Measurements from ENCODE around the gene RANBP3L.
"Not testable (repeated sequence)": the region's sequence is repeated elsewhere in the genome, so short reads cannot be mapped to it uniquely, and the experiment has no call there.

RANBP3L gene, protein sequence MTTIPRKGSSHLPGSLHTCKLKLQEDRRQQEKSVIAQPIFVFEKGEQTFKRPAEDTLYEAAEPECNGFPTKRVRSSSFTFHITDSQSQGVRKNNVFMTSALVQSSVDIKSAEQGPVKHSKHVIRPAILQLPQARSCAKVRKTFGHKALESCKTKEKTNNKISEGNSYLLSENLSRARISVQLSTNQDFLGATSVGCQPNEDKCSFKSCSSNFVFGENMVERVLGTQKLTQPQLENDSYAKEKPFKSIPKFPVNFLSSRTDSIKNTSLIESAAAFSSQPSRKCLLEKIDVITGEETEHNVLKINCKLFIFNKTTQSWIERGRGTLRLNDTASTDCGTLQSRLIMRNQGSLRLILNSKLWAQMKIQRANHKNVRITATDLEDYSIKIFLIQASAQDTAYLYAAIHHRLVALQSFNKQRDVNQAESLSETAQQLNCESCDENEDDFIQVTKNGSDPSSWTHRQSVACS

GRCh38 chr5:36301858-36302603, at the start of gene RANBP3L:
TSS of gene RANBP3L (minus strand) at chr5:36301902. CDS start at chr5:36301416, 486 bp downstream.
- ChIA-PET POLR2A (no interaction called here), CTCF (interaction anchor here (0.9 to 2.6 kb wide), 7 partner anchors 32 to 223 kb away, joined by 3 to 18 read pairs (median 3); no protein-coding TSS in a partner anchor)
- H3K4me3 ChIP-seq (ENCODE audit: low read depth, low read length): no peak within 1 kb of the TSS
- no peak for TF ChIP-seq CTCF (IDR thresholded peaks at IDR 0.05; ENCODE audit: insufficient read depth, low read length, missing control alignments)
- peak; percentile 5 for DNase-seq (ENCODE audit: low read depth, low spot score)

- H3K4me3 ChIP-seq (ENCODE audit: low read depth, low read length): no peak overlapping the region
- no peak for TF ChIP-seq CTCF (IDR thresholded peaks at IDR 0.05; ENCODE audit: insufficient read depth, low read length, missing control alignments)
- CTCF ChIA-PET: no interaction called here
- POLR2A ChIA-PET: no interaction called here
- no peak for DNase-seq (ENCODE audit: low read depth, low spot score)
Measured at GRCh38 chr5:36346896-36347690, 45.4 kb upstream of the RANBP3L start.

GRCh38 chr5:36344899-36345298, 43.2 kb upstream of the RANBP3L start:
- ChIA-PET CTCF (no interaction called here), POLR2A (no interaction called here)
- TF ChIP-seq CTCF (IDR thresholded peaks at IDR 0.05; ENCODE audit: insufficient read depth, low read length, missing control alignments): no peak
- H3K4me3 ChIP-seq (ENCODE audit: low read depth, low read length): no peak overlapping the region
- no peak for DNase-seq (ENCODE audit: low read depth, low spot score)

DNA sequence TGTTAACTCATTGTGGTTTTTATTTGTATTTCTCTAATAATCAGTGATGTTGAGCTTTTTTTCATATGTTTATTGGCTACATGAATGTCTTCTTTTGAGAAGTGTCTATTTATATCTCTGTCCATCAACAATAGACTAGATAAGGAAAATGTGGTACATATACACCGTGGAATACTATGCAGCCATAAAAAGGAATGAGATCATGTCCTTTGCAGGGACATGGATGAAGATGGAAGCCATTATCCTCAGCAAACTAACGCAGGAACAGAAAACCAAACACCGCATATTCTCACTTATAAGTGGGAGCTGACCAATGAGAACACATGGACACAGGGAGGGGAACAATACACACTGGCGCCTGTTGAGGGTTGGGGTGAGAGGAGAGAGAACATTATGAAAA, 40.0 kb upstream of the RANBP3L start:
- POLR2A ChIA-PET; CTCF ChIA-PET; H3K4me3 ChIP-seq (ENCODE audit: low read depth, low read length); DNase-seq (ENCODE audit: low read depth, low spot score): not testable (repeated sequence)

GRCh38 chr5:36337597-36337996, 35.9 kb upstream of the RANBP3L start:
- ChIA-PET POLR2A (no interaction called here), CTCF (interaction anchor here (1.4 kb wide), 1 partner anchor 32 kb away, joined by 4 read pairs; no protein-coding TSS in a partner anchor)
- no peak for TF ChIP-seq CTCF (IDR thresholded peaks at IDR 0.05; ENCODE audit: insufficient read depth, low read length, missing control alignments)
- DNase-seq (ENCODE audit: low read depth, low spot score): no peak
- H3K4me3 ChIP-seq (ENCODE audit: low read depth, low read length): no peak overlapping the region

DNA sequence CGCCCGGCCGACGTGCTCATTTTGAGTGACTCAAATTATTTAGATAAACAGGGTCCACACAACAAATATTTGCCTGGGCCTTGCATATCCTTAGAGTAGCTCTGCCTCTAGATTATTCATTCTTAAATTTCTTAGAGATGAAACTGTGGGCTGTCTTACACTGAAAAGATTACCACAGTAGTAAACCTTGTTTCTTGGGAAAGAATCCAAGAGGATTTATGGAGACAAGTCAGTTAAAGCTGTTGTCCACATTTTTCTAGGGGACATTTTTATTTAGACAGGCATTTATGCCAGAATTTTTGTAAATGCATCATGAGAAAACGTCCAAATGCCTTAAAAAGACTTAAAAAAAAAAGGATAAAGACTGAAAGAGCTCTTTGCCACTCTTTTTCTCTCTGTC, 32.6 kb upstream of the RANBP3L start:
- POLR2A ChIA-PET: no interaction called here
- CTCF ChIA-PET: interaction anchor here (0.9 kb wide), 2 partner anchors 30 to 69 kb away, joined by 3 to 4 read pairs; no protein-coding TSS in a partner anchor

DNA sequence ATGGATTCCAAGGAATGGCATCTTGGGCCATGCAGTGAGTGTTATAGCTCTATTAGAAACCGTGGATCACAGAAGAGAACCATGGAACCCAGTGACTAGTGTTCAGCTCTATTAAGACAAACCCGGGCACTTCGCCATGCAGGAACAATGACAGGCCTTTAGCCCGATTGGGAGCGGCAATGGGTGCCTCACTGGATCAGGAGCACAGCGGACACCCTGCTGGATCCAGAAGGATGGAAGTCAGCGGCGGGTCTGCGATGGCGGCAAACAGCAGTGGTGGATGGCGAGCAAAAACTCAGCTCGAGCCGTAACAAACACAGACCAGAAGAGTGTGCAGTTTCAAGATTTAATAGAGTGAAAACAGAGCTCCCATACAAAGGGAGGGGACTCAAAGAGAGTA, 31.0 kb upstream of the RANBP3L start:
- CTCF ChIA-PET; H3K4me3 ChIP-seq (ENCODE audit: low read depth, low read length); POLR2A ChIA-PET; DNase-seq (ENCODE audit: low read depth, low spot score): not testable (repeated sequence)

More for the DNA sequence above, 32.6 kb upstream of the RANBP3L start:
- DNase-seq (ENCODE audit: low read depth, low spot score): no peak
- no peak overlapping the region for H3K4me3 ChIP-seq (ENCODE audit: low read depth, low read length)
- TF ChIP-seq CTCF (IDR thresholded peaks at IDR 0.05; ENCODE audit: insufficient read depth, low read length, missing control alignments): no peak
